ENCODE results near the gene CCL26.

DNA sequence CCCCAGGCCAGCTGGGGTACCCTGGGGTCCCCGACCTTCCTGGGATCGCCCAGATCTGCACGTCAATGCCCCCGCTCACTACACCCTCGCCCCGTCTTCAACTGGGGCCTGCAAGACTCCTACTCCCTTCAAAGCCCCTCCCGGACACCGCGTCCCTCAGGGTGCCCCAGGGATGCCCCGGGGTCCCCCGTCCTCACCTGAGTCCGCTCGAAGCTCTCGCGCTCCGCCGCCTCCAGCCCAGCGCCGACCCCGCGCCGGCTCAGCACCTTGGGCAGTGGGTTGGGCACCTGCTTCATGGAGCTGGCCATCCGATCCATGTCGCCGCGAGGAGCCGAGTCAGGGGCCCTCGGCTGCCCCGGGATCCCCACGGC is 33.4 kb downstream of the CCL26 start, which contains the start of gene HIP1:
- TF ChIP-seq POLR2A (IDR thresholded peaks at IDR 0.05; ENCODE audit: low read length) = no peak
- no peak for TF ChIP-seq GATA1 (IDR thresholded peaks at IDR 0.05; ENCODE audit: low read depth, low read length)

Measured in erythroblast (primary cell).